GM21390 (cell line): Measurements from ENCODE around the gene SPG7.
"Not testable (repeated sequence)": the region's sequence is repeated elsewhere in the genome, so short reads cannot be mapped to it uniquely, and the experiment has no call there.

Experiments used
- ATAC-seq: cut with Tn5 transposase; IDR thresholded peaks from one replicate; pipeline ENCODE4 v1.9.1; 2021; ENCODE audit not compliant: unreplicated experiment

Gene SPG7

DNA sequence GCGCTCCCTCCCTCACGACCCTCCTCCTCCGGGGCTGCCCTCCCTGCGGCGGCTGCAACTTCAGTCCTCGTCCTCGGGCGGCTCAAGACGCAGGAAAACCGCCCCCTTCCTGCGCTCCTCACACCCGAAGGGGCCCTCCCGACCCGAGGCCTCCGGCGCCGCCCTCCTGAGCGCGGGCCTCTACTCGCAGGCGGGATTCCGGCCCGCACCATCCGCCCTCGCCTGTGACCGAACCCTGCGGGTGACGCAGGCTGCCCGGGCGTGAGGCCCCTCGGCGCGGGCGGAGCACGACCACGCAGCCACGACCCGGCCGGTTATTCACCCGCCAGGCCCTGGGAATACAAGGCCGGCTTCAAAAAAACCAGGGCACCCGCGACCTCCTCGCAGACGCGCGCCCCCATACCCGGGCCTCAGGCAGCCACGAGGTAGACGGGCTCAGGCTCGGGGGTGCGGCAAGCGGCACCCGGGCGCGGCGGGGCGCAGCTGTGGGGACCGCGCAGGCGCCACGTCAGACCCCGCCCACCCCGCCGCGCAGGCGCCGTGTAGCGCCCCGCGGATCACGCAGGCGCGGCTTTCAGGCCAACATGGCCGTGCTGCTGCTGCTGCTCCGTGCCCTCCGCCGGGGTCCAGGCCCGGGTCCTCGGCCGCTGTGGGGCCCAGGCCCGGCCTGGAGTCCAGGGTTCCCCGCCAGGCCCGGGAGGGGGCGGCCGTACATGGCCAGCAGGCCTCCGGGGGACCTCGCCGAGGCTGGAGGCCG, at the start of gene SPG7:
Gene SPG7 (plus strand): TSS at position 570 of the 757 bp plus-strand sequence. CDS start 15 bp downstream, at position 585.
- peak; percentile 68 for ATAC-seq

DNA sequence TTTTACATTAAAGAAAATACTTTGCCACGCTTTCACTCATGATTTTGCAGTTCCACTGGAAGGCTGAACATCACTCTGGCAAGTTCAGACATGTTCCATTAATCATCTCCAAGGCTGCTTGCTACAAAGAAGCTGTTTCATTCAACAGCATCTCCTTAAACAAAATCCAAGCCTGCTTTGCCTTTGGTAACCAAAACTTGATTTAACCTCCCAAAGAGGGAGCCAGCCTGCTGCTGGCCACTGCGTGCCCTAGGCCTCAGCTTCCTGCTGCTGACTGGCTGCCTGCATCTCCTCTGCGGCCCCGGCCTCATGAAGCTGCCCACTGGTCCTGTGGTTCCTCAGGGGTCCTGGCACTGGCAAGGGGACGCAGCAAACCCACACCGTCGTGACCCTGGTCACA, 49.7 kb upstream of the SPG7 start:
- ATAC-seq, result no peak

DNA sequence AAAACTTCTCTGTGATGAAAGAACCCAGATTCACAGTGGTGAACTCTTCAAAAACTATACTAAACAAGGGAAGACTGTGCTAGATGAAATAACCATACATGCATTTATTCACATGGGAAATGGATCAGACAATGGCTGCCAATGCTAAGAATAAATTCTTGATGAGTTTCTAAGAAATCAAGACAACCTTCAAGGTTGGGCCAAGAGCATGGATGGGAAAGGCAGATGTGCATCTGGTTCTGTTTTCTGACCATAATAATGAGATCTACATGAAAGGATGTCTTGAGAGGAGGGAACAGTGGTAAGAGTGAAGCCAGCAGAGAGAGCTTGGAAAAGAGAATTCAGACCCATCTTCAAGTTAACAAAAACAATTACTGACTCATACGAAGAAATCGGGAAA, 49.2 kb upstream of the SPG7 start:
- no peak for ATAC-seq

DNA sequence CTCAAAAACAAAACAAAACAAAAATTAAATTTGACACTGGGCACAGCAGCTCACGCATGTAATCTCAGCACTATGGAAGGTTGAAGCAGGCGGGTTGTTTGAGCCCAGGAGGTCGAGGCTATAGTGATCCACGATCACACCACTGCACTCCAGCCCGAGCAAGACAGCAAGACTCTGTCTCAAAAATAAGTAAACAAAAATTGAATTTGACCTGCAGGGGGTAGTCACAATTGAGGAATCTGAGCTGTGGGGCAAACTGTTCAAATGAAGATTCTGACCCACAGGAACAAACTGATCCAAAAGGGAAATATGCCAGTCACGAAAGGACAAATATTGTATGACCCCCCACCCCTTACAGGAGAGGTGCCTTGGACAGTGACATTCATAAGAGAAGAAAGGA, 47.6 kb upstream of the SPG7 start:
- no peak for ATAC-seq

DNA sequence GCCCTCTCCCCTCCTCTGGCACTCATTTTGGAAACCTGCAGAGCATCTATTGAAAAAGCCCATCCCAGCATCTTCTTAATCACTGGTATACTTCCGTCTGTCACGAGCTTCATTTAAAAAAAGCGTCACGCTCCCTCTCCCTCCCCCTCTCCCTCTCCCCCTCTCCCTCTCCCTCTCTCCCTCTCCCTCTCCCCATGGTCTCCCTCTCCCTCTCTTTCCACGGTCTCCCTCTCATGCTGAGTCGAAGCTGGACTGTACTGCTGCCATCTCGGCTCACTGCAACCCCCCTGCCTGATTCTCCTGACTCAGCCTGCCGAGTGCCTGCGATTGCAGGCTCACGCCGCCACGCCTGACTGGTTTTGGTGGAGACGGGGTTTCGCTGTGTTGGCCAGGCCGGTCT, 46.3 kb upstream of the SPG7 start:
- not testable (repeated sequence) for ATAC-seq

DNA sequence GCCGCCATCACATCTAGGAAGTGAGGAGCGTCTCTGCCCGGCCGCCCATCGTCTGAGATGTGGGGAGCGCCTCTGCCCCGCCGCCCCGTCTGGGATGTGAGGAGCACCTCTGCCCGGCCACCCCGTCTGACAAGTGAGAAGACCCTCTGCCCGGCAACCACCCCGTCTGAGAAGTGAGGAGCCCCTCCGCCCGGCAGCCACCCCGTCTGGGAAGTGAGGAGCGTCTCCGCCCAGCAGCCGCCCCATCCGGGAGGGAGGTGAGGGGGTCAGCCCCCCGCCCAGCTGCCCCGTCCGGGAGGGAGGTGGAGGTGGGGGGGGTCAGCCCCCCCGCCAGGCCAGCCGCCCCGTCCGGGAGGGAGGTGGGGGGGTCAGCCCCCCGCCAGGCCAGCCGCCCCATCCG, 45.6 kb upstream of the SPG7 start:
- not testable (repeated sequence) for ATAC-seq

DNA sequence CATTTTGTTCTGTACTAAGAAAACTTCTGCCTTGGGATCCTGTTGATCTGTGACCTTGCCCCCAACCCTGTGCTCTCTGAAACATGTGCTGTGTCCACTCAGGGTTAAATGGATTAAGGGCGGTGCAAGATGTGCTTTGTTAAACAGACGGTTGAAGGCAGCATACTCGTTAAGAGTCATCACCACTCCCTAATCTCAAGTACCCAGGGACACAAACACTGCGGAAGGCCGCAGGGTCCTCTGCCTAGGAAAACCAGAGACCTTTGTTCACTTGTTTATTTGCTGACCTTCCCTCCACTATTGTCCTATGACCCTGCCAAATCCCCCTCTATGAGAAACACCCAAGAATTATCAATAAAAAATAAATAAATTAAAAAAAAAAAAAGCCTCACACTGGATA, 44.9 kb upstream of the SPG7 start:
- ATAC-seq, result not testable (repeated sequence)

DNA sequence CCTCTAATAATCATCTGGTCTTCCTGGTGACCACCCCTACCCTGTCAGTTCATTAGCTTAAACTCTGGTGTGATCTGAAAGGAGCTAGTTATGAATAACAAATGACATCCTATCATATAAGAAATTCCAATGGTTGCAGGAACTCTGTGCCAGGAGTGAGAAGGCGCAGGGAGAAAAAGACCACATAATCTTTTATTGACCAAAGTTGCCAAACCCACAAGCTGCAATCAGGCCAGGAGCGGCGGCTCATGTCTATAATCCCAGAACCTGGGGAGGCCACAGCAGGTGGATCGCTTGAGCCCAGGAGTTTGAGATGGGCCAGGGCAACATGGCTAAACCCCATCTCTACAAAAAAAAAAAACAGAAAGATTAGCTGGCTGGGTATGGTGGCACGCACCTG, 41.3 kb upstream of the SPG7 start:
- no peak for ATAC-seq

DNA sequence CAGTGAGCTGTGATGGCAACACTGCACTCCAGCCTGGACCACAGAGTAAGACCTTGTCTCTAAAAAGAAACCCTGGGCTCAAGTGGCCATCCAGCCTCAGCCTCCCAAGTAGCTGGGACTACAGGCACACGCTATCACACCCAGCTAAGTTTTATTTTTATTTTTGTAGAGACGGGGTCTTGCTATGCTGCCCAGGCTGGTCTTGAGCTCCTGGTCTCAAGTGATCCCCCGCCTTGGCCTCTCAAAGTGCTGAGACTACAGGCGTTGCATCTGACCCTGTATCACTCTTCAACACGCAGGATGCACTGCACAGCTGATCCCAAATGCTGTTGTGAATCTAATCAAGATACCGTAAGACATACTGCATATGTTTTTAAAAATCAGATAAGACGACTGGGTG, 40.8 kb upstream of the SPG7 start:
- no peak for ATAC-seq

DNA sequence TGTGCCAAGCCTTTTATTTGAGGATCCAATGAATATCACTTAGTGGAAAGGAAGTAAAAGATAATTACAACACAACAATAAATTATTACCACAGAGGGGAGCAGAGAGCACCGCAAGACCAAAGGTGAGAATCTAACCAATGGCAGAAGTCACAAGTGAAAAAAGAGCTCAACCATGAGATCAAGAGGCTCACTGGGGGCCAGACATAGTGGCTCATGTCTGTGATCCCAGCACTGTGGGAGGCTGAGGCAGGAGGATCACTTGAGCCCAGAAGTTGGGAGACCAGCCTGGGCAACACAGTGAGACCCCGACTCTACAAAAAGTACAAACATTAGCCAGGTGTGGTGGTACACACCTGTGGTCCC, 35.5 kb upstream of the SPG7 start:
- no peak for ATAC-seq

DNA sequence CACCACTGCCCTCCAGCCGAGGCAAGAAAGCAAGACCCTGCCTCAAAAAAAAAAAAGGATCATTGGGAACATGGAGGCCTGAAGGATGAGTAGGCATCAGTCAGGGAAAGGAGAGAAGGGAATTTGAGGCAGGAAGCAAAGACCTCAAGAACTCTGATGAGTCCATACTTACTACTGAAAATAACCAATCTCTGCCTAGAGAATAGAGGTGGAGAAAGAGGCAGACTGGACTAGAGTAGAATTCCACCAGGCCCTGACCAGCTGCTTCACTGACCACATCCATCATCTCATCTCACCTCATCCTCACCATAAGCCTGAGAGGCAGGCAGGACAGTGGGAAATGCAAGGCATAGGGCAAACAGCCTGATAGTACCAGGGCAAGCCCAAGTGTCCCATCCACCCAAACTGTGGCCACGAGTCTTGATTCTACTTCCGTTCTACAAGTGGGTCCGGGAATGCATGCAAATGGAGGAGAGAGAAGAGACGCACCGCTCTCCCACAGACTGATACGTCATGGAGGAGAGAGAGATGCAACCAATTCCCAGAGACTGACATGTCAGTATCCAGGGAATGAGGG, 35.0 kb upstream of the SPG7 start:
- ATAC-seq, result no peak

DNA sequence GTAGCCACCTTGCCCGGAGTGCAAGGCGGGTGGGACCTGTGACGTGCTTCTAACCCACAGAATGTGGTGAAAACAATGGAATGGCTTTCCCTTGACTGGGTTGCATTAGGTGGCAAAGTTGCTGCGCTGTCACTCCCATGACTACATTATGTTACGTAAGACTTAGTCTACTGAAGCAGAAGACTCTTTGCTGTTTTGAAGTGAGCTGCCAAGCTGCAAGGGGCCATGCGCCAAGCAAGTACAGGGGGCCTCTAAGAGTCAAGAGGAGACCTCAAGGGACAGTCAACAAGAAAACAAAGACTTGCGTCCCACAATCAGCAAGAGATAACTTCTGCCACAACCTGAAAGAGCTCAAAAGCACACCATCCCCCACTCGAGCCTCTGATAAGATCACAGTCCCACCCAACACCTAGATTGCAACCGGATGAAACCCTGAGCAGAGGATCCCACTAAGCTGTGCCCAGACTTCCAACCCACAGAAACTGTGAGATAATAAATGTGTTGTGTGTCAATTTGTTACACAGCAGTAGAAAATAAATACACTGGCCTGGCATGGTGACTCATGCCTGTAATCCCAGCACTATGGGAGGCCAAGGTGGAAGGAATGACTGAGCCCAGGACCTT, 34.3 kb upstream of the SPG7 start:
- ATAC-seq, result no peak

DNA sequence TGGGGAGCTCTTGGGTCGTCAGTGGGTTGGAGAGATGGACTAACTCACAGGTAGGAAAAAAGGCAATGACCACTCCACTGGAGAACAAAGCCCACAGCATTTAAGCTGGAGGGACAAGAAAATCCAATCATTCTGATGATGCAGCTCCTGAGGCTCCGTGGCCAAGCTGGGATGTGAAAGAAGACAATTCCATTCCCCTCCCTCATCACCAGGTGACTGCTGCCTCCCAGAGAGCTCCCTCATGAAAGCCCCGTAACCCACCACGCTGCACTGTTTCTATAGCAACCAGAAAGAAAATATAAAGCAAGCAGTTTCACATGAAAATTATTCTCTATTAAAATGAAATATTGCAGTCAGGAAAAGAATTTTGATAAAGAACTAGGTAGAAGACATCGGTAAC, 33.1 kb upstream of the SPG7 start:
- ATAC-seq, result no peak

DNA sequence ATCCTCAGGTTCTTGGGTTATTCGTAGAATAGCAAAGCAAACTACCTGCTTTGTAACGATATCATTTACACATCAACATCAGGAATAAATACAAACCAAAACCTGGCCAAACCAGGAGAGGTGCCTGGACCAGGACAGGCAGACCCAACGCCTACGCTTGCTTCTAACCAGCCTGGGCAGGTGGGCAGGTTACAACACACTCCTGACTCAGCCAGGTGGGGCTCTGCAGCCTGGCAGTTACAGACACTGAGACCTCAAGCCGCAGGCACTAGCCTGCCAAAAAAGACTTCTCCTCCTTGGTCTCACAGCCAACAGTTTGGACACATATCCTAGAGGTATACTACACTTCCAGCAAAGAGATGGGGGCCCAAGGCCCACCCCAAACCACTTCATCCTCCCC, 31.8 kb upstream of the SPG7 start:
- ATAC-seq, result peak; percentile 31

DNA sequence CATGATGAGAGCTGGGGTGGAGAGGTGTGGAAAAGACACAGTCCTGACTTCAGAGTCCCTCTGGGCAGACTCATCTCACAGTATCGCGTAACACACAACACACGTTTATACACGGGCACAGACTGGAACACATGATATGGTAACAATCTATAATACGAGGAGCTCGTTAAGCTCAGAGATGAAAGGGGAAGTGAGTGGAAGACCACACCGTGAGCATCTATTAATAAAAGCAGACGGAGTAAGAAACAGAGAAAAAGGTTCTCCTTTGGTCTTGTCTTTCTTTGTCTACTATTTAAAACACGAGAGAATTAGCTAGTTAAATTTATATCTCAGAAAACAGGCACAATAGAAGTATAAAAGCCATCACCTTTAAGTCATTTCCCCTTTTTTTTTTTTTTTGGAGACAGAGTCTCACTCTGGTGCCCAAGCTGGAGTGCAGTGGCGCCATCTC, 31.4 kb upstream of the SPG7 start:
- ATAC-seq, result peak; percentile 66

DNA sequence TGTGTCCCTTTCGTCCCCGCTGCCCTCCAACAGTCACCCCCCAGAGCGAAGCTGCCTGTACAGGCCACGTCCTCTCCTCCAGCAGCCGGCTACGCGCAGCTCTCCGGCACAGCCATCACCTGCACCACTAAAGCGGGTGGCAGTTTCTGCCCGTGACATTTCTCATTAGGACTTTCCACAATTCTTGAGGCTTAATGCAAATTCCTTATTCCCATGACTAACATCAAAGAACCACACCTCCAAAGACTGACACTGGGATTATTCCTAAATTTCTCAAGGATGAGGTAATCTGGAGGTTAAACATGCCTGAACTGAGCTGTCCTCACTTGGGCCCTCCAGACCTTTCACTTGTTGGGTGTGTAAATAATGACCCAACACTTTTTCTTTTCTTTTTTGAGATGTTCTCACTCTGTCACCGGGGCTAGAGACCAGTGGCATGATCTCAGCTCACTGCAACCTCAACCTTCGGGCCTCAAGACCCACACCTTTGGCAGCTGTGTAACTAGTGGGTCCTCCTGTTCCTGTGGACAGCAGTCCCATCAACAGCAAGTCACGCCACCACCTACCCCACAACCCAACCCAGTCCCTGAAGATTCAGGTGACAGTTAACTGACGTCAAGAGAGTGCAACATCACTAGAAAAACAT, 29.5 kb upstream of the SPG7 start:
- ATAC-seq, result no peak

DNA sequence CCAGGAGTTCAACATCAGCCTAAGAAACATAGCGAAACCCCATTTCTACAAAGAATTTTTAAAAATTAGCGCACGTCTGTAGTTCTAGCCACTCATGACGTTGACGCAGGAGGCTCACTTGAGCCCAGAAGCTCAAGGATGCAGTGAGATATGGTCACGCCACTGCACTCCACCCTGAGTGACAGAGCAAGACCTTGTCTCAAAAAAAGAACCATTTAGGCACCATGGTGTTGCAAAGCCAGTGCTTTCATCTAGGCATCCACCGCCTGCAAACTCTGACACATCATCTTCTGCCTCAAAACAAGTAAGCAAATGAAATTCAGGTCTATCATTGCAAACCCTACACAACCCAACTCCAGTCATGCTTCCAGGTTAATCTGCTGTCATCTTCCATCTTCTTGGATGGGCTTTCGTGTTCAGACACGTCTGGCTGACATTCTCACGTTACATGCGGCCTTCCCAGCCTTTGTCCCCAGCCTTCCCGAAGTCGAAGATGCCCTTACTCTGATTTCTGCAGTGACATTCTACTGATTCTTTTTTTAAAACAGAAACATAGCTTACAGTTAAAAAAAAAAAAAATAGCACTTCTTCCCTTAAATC, 26.7 kb upstream of the SPG7 start:
- no peak for ATAC-seq

DNA sequence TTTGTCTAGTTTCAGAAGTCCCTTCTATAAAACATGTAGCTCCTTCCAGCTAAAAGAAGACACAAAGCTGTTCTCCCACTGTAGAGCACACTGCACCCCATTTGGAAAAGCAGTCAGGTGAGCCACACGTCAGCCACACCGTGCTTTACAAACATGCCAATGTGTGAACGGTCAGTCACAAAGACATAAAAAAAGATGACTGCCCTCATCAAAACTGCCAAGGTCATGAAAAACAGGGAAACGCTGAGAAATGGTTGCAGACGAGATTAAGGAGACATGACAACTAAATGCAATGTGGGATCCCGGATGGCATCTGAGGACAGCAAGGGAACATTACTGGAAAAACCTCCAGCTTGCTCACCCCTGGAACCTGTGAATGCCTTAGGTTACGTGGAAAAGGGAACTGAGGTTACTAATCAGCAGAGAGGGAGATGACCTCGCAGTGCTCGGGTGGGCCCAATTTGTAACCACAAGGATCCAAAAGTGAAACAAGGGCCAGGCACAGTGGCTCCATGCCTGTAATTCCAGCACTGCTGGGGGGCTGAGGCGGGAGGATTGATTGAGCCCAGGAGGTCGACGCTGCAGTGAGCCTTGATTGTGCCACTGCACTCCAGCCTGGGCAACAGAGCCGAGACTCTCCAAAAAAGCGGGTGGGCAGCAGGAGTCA, 25.9 kb upstream of the SPG7 start:
- no peak for ATAC-seq

DNA sequence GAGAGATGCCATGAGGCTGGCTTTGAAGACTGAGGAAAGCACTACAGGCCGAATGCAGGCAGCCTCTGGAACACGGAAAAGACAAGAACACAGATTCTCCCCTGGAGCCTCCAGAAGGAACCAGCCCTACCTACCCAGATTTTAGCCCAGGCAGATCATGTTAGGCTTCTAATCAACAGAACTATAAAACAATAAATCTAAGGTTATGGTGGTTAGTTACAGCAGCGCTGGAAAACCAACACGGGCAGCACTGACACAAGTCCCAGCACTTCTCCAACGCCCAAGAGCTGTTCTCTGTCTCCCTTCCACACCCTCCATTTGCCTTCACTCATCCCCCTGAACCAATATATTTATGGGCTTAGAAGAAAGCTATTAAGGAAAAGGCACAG, 25.4 kb upstream of the SPG7 start:
- ATAC-seq, result no peak

DNA sequence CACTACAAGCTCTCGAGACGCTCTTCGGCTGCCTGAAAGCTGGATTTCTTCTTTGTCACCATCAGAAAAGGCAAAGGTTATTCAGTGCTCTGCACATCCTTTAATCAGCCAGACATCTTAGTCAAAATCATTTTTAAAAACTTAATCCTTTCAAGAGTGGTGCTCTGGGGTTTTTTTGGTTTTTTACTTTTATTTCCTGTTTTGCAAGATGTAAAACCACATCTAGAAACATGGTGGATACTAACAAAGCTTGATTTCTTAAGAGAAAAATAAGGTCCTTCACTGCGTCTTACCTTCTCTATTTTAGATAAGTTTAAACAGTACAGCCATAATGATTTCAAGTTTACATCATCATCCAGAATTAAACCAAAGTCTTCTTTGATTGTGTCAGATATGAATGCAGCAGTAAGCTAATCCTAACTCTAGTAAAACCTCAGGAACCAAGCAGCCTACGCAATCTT, 24.1 kb upstream of the SPG7 start:
- ATAC-seq, result no peak
